Diencephalon (tissue), 1 donor: Measurements from ENCODE around the gene GPC2. TPM values are rescaled to one million over a fixed set of nuclear protein-coding genes. Genes with fewer than 3 reads are reported as not detected.

Experiments
- total RNA-seq: library from RNA; depleted of rRNA; stranded (reverse); fragments of >200 nt; gene quantifications from one replicate; pipeline ENCODE4 v1.2.3, GENCODE V29; 2014

The GPC2 gene
- 49.6 TPM for total RNA-seq

GRCh38 chr7:100177045-100178001, at the start of gene GPC2, which contains the start of gene STAG3:
Gene GPC2 (minus strand): TSS chr7:100177381. CDS start chr7:100177199, 182 bp downstream.
Gene STAG3 (plus strand): TSS chr7:100177918. CDS start chr7:100180557, 2,639 bp downstream.

GRCh38 chr7:100219801-100220585, 42.8 kb upstream of the GPC2 start, which contains the start of gene PVRIG:
Gene PVRIG (plus strand): TSS chr7:100219949. CDS start chr7:100219971, 22 bp downstream.

GRCh38 chr7:100158229-100159098, 18.7 kb downstream of the GPC2 start, which contains the start of gene TRAPPC14:
Gene TRAPPC14 (minus strand): TSS chr7:100158723. CDS start chr7:100158499, 224 bp downstream.

GRCh38 chr7:100148559-100149328, 28.4 kb downstream of the GPC2 start, which contains the start of gene LAMTOR4:
Gene LAMTOR4 (plus strand): TSS chr7:100148918. CDS start chr7:100148973, 55 bp downstream.

GRCh38 chr7:100126931-100127865, 50.0 kb downstream of the GPC2 start, which contains the start of gene MBLAC1:
Gene MBLAC1 (plus strand): TSS chr7:100126967. CDS start chr7:100127396, 429 bp downstream.

Other genes starting within 250 kb of the GPC2 start
- gene GJC3, start 247.8 kb downstream of the GPC2 start, total RNA-seq = not detected
- not detected for gene AZGP1, start 201.3 kb downstream of the GPC2 start, total RNA-seq
- gene ZKSCAN1, start 161.8 kb downstream of the GPC2 start, total RNA-seq = 78.9 TPM
- gene ZSCAN21, start 127.6 kb downstream of the GPC2 start, total RNA-seq = 13.4 TPM
- gene ZNF3, start 95.7 kb downstream of the GPC2 start, total RNA-seq = 39.4 TPM
- gene COPS6, start 88.4 kb downstream of the GPC2 start, total RNA-seq = 48.9 TPM
- gene MCM7, start 76.0 kb downstream of the GPC2 start, total RNA-seq = 38.5 TPM
- 20.5 TPM for gene AP4M1, start 75.7 kb downstream of the GPC2 start, total RNA-seq
- 31.4 TPM for gene TAF6, start 58.0 kb downstream of the GPC2 start, total RNA-seq
- 22.8 TPM for gene CNPY4, start 57.7 kb downstream of the GPC2 start, total RNA-seq
- 5.3 TPM for gene MBLAC1, start 50.4 kb downstream of the GPC2 start, total RNA-seq
- 48.9 TPM for gene LAMTOR4, start 28.5 kb downstream of the GPC2 start, total RNA-seq
- gene TRAPPC14, start 18.7 kb downstream of the GPC2 start, total RNA-seq = 16.8 TPM
- 3.9 TPM for gene GAL3ST4, start 8.8 kb downstream of the GPC2 start, total RNA-seq
- 0.69 TPM for gene STAG3, start 537 bp upstream of the GPC2 start, total RNA-seq
- not detected for gene PVRIG, start 42.6 kb upstream of the GPC2 start, total RNA-seq
- not detected for gene SPDYE3, start 130.3 kb upstream of the GPC2 start, total RNA-seq
- gene PILRB, start 180.7 kb upstream of the GPC2 start, total RNA-seq = 14.5 TPM
- gene PILRA, start 196.1 kb upstream of the GPC2 start, total RNA-seq = 1.2 TPM